NCI-H146 treated with DMSO at 0.1 percent for 48 hours (cell line): ENCODE data around the gene OR7G2.

Source experiments
- DNase-seq: peaks from one replicate; lab custom pipeline; 2025; ENCODE audit not compliant: unreplicated experiment; lab: John Stamatoyannopoulos, UW

OR7G2 gene

GRCh38 chr19:9107375-9107774 is at the start of gene OR7G2:
Gene OR7G2, minus strand, starts transcription at chr19:9107475. Its CDS starts 4,232 bp downstream, at chr19:9103243.
- DNase-seq = no peak

- DNase-seq = no peak
Measured at GRCh38 chr19:9156304-9156703, 49.0 kb upstream of the OR7G2 start.

GRCh38 chr19:9155591-9155990 is 48.3 kb upstream of the OR7G2 start:
- no peak for DNase-seq

GRCh38 chr19:9151367-9151766 is 44.1 kb upstream of the OR7G2 start:
- DNase-seq = no peak

GRCh38 chr19:9150650-9151049 is 43.4 kb upstream of the OR7G2 start:
- no peak for DNase-seq

GRCh38 chr19:9149997-9150396 is 42.7 kb upstream of the OR7G2 start:
- DNase-seq = no peak

GRCh38 chr19:9148697-9149096 is 41.4 kb upstream of the OR7G2 start:
- DNase-seq = no peak

- DNase-seq = no peak
Measured at GRCh38 chr19:9146882-9147281, 39.6 kb upstream of the OR7G2 start.

GRCh38 chr19:9144920-9145319 is 37.6 kb upstream of the OR7G2 start:
- no peak for DNase-seq

- DNase-seq = peak; percentile 68
Measured at GRCh38 chr19:9140159-9140874, 33.0 kb upstream of the OR7G2 start, which contains the start of gene ZNF317. Gene ZNF317, plus strand, starts transcription at chr19:9140397. Its CDS starts 15,620 bp downstream, at chr19:9156017.

GRCh38 chr19:9139609-9140158 is 32.4 kb upstream of the OR7G2 start:
- no peak for DNase-seq

GRCh38 chr19:9132422-9132821 is 25.1 kb upstream of the OR7G2 start:
- no peak for DNase-seq

- no peak for DNase-seq
Measured at GRCh38 chr19:9130965-9131364, 23.7 kb upstream of the OR7G2 start.

GRCh38 chr19:9128171-9128570 is 20.9 kb upstream of the OR7G2 start:
- no peak for DNase-seq

GRCh38 chr19:9126900-9127405 is 19.7 kb upstream of the OR7G2 start, which contains the start of gene OR7G3:
Gene OR7G3, minus strand, starts transcription at chr19:9126950. Its CDS starts 0 bp downstream, at chr19:9126950.
- no peak for DNase-seq

GRCh38 chr19:9116547-9116946 is 9.3 kb upstream of the OR7G2 start:
- no peak for DNase-seq

- DNase-seq = no peak
Measured at GRCh38 chr19:9115307-9115813, 8.1 kb upstream of the OR7G2 start, which contains the start of gene OR7G1. Gene OR7G1, minus strand, starts transcription at chr19:9115763. Its CDS starts 0 bp downstream, at chr19:9115763.

GRCh38 chr19:9109959-9110358 is 2.7 kb upstream of the OR7G2 start:
- DNase-seq = no peak

GRCh38 chr19:9086761-9087160 is 20.5 kb downstream of the OR7G2 start, which contains the start of gene OR1M1:
Gene OR1M1, plus strand, starts transcription at chr19:9087061. Its CDS starts 6,184 bp downstream, at chr19:9093245.
- no peak for DNase-seq

GRCh38 chr19:9078651-9079050 is 28.6 kb downstream of the OR7G2 start:
- no peak for DNase-seq

GRCh38 chr19:9076901-9077300 is 30.4 kb downstream of the OR7G2 start:
- DNase-seq = no peak
